Measurements from ENCODE around the gene BARHL1. TPM values are rescaled to one million over a fixed set of nuclear protein-coding genes. Genes with fewer than 3 reads are reported as not detected.

The BARHL1 gene
- total RNA-seq, 4 donors from 2014 or later: not detected

DNA sequence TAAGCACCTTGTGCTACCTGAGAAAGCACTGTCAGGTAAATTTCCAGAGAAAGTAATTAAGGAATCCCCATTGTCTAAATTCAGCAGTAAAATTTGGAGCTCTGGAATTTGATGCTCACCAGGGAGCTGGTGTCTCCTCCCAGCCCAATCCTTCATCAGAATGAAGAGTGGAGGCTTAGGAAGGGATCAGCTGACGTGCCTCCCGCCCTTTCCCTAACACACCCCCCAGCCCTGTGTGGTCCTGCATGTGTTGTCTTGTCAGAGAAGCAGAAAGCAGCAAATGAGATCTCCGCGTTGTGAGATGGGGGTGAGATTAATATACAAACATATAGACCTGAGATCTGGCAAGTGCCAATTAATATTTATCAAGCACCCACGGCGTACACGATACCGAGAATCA is 26.9 kb upstream of the BARHL1 start:
- 76 to 98% methylated on average over 6 to 8 of the region's 8 CpGs for WGBS, 2 donors (ENCODE audit: low coverage in 1 of 2)
- Histone ChIP-seq H3K9me3 (no peaks in the 10 kb centered on the region), H3K4me1 (no peaks in the 10 kb centered on the region), H3K36me3 (no peaks in the 10 kb centered on the region), H3K27me3 (peaks cover 17% of the 10 kb centered on the region), H3K27ac (no peak overlapping the region), H3K4me3 (no peak overlapping the region)
- no peak for DNase-seq
- in situ Hi-C loops (cut with MboI; ENCODE audit: low pct_ligation_motif_present in 1 of 4, low pct_unique_long_range_greater_than_20kb in 1 of 4, low sequenced_read_pairs in 3 of 4) (no loop called here), intact Hi-C loops (cut with DNase I; ENCODE audit: low total_unique reads) (no loop called here)
- TF ChIP-seq EP300 (IDR thresholded peaks at IDR 0.05; ENCODE audit: low read depth) (no peak), POLR2AphosphoS5 (IDR thresholded peaks at IDR 0.05) (no peak), POLR2A (IDR thresholded peaks at IDR 0.05) (no peak)
- TF ChIP-seq, protein P1, sequence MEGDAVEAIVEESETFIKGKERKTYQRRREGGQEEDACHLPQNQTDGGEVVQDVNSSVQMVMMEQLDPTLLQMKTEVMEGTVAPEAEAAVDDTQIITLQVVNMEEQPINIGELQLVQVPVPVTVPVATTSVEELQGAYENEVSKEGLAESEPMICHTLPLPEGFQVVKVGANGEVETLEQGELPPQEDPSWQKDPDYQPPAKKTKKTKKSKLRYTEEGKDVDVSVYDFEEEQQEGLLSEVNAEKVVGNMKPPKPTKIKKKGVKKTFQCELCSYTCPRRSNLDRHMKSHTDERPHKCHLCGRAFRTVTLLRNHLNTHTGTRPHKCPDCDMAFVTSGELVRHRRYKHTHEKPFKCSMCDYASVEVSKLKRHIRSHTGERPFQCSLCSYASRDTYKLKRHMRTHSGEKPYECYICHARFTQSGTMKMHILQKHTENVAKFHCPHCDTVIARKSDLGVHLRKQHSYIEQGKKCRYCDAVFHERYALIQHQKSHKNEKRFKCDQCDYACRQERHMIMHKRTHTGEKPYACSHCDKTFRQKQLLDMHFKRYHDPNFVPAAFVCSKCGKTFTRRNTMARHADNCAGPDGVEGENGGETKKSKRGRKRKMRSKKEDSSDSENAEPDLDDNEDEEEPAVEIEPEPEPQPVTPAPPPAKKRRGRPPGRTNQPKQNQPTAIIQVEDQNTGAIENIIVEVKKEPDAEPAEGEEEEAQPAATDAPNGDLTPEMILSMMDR (IDR thresholded peaks at IDR 0.05): no peak

- in situ Hi-C loops (cut with MboI; ENCODE audit: low pct_ligation_motif_present in 1 of 4, low pct_unique_long_range_greater_than_20kb in 1 of 4, low sequenced_read_pairs in 3 of 4) (no loop called here), intact Hi-C loops (cut with DNase I; ENCODE audit: low total_unique reads) (no loop called here)
- no peaks in the 10 kb centered on the region for H3K9me3 ChIP-seq
- 76% methylated on average over 6 of the region's 6 CpGs; no CpG with 5 or more reads in 1 of the 2 donors for WGBS, 2 donors (ENCODE audit: low coverage in 1 of 2)
- H3K36me3 ChIP-seq: no peaks in the 10 kb centered on the region
- no peak for DNase-seq
- no peak overlapping the region for H3K4me3 ChIP-seq
- TF ChIP-seq, protein P1 (IDR thresholded peaks at IDR 0.05): no peak
- TF ChIP-seq POLR2AphosphoS5 (IDR thresholded peaks at IDR 0.05) (no peak), POLR2A (IDR thresholded peaks at IDR 0.05) (no peak), EP300 (IDR thresholded peaks at IDR 0.05; ENCODE audit: low read depth) (no peak)
- H3K27ac ChIP-seq: no peak overlapping the region
- peaks cover 24% of the 10 kb centered on the region for H3K27me3 ChIP-seq
- no peaks in the 10 kb centered on the region for H3K4me1 ChIP-seq
Observed at GRCh38 chr9:132556235-132556634, 26.2 kb upstream of the BARHL1 start.

DNA sequence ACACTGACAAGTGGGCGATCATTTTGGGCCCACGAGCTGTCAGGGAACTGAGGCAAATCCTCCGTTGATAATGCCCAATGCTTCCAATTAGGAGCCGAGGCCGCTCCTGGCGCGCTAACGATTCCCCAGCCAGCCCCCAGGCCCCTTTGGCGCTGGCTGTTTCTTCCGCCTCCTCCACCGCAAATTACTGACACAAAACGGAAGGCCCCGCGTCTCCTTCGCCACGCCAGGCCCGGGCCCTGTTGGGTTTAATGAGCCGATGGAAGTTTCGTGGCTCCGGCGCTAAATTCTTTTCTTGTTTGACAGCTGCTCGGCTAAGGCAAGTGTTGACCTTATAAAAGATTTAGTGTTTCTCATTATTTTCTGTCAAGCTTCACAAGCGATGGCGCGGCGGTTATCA is 25.7 kb upstream of the BARHL1 start:
- in situ Hi-C loops (cut with MboI; ENCODE audit: low pct_ligation_motif_present in 1 of 4, low pct_unique_long_range_greater_than_20kb in 1 of 4, low sequenced_read_pairs in 3 of 4): no loop called here
- TF ChIP-seq, protein P1 (IDR thresholded peaks at IDR 0.05): no peak
- TF ChIP-seq EP300 (IDR thresholded peaks at IDR 0.05; ENCODE audit: low read depth) (no peak), POLR2AphosphoS5 (IDR thresholded peaks at IDR 0.05) (no peak), POLR2A (IDR thresholded peaks at IDR 0.05) (no peak)
- 62 to 68% methylated on average over 16 to 26 of the region's 26 CpGs for WGBS, 2 donors (ENCODE audit: low coverage in 1 of 2)
- DNase-seq: no peak
- H3K27me3 ChIP-seq: peaks cover 28% of the 10 kb centered on the region
- intact Hi-C loops (cut with DNase I; ENCODE audit: low total_unique reads): no loop called here
- no peak overlapping the region for H3K27ac ChIP-seq
- H3K36me3 ChIP-seq: no peaks in the 10 kb centered on the region
- H3K4me1 ChIP-seq: no peaks in the 10 kb centered on the region
- no peak overlapping the region for H3K4me3 ChIP-seq
- no peaks in the 10 kb centered on the region for H3K9me3 ChIP-seq

DNA sequence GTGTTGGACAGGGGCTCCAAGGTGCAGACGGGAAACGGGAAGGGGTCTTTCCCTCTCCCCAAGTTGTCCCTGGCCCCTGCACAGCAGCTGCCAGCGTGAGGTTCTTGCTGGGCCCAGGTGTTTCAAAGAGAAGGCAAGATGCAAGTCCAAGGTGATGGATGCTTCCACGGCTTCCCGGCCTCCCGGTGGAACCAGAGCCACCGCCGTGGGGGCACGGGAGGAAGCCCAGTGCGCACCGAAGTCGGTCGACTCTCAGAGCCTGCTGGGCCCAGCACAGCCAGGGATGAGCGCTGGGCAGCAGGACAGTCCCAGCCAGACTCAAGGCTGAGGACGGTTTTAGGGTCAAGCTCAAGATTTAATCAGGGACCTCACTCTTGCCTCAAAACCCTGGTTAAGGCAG is 25.2 kb upstream of the BARHL1 start:
- WGBS, 2 donors (ENCODE audit: low coverage in 1 of 2): 63 to 91% methylated on average over 3 to 15 of the region's 15 CpGs
- H3K27me3 ChIP-seq: peaks cover 32% of the 10 kb centered on the region
- no peaks in the 10 kb centered on the region for H3K36me3 ChIP-seq

More for the DNA sequence above, 25.2 kb upstream of the BARHL1 start:
- H3K4me1 ChIP-seq: no peaks in the 10 kb centered on the region
- intact Hi-C loops (cut with DNase I; ENCODE audit: low total_unique reads): no loop called here
- H3K27ac ChIP-seq: no peak overlapping the region
- TF ChIP-seq POLR2A (IDR thresholded peaks at IDR 0.05): no peak
- no peak for TF ChIP-seq POLR2AphosphoS5 (IDR thresholded peaks at IDR 0.05)
- TF ChIP-seq EP300 (IDR thresholded peaks at IDR 0.05; ENCODE audit: low read depth): no peak
- TF ChIP-seq, protein P1 (IDR thresholded peaks at IDR 0.05): no peak
- DNase-seq: no peak
- in situ Hi-C loops (cut with MboI; ENCODE audit: low pct_ligation_motif_present in 1 of 4, low pct_unique_long_range_greater_than_20kb in 1 of 4, low sequenced_read_pairs in 3 of 4): no loop called here
- H3K4me3 ChIP-seq: no peak overlapping the region
- H3K9me3 ChIP-seq: no peaks in the 10 kb centered on the region

Data from transverse colon (tissue), 4 donors.